Measurements from ENCODE around the gene PTDSS2. TPM values are rescaled to one million over a fixed set of nuclear protein-coding genes. Genes with fewer than 3 reads are reported as not detected.

The PTDSS2 gene
- total and polyA plus RNA-seq, 2 of the 13 experiments (the other 11 are each of a cell fraction or from before 2014, with no cell fraction given), result 21.7 to 26.4 TPM

- TF ChIP-seq, protein P1, sequence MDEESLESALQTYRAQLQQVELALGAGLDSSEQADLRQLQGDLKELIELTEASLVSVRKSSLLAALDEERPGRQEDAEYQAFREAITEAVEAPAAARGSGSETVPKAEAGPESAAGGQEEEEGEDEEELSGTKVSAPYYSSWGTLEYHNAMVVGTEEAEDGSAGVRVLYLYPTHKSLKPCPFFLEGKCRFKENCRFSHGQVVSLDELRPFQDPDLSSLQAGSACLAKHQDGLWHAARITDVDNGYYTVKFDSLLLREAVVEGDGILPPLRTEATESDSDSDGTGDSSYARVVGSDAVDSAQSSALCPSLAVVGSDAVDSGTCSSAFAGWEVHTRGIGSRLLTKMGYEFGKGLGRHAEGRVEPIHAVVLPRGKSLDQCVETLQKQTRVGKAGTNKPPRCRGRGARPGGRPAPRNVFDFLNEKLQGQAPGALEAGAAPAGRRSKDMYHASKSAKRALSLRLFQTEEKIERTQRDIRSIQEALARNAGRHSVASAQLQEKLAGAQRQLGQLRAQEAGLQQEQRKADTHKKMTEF (CRISPR knock-in tag; IDR thresholded peaks at IDR 0.05), result no peak
- Histone ChIP-seq H4K20me1 (ENCODE audit: insufficient read depth, low read length) (no peaks in the 10 kb centered on the region), H3K9me3 (ENCODE audit: low read length) (no peaks in the 10 kb centered on the region), H3K36me3 (replicated peaks in 1 of 2; ENCODE audit: control insufficient read depth in 1 of 2, insufficient read depth in 2 of 2, low read length in 2 of 2) (no peaks in the 10 kb centered on the region), H3K4me1 (ENCODE audit: insufficient read depth, low read length) (no peaks in the 10 kb centered on the region), H3K9ac (ENCODE audit: insufficient read depth, low read depth, low read length) (no peak overlapping the region), H2AFZ (ENCODE audit: low read length) (no peak overlapping the region), H3K4me3 (replicated peaks in 1 of 3; ENCODE audit: insufficient read depth in 1 of 3, low read depth in 2 of 3, low read length in 3 of 3) (no peak overlapping the region), H3K27me3 (ENCODE audit: control insufficient read depth in 1 of 2, insufficient read depth in 2 of 2, low read length in 2 of 2) (no peaks in the 10 kb centered on the region), H3K27ac (ENCODE audit: extremely low read length, insufficient read depth, low read length) (no peak overlapping the region), H3K79me2 (ENCODE audit: insufficient read depth, low read length) (no peaks in the 10 kb centered on the region), H3K4me2 (ENCODE audit: low read depth, low read length) (no peak overlapping the region)
- ChIA-PET CTCF (ENCODE audit: low intra/inter-chr PET ratio, low total read pairs) (no interaction called here), POLR2A (no interaction called here)
- intact Hi-C loops (cut with micrococcal nuclease; ENCODE audit: unreplicated experiment), result no loop called here
- WGBS (ENCODE audit: low lambda C conversion rate), result 87% methylated on average over 4 of the region's 4 CpGs
- in situ Hi-C loops (cut with HindIII; ENCODE audit: extremely low pct_ligation_motif_present, low pct_unique_long_range_greater_than_20kb), result no loop called here
- no peak for FAIRE-seq
- no peak for DNase-seq (ENCODE audit: low spot score)
- no TSS peak for BruUV-seq (replicated peaks)
- ATAC-seq, result no peak
Observed at GRCh38 chr11:425301-425700, 24.8 kb upstream of the PTDSS2 start.

DNA sequence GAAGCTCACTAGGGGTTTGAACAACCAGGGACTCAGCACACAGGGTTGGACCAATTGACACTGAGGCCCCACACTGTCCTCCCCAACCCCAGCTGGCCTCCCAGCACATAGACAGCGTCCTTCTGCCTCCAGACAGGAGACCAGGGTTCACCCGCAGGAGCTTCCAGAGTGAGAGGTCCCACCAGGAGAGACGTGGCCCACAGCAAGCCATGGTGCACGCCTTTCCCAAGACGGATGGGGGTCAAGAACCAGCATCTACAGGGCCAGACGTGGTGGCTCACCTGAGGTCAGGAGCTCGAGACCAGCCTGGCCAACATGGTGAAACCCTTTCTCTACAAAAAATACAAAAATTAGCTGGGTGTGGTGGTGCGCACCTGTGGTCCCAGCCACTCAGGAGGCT is 23.2 kb upstream of the PTDSS2 start:
- Histone ChIP-seq H3K4me3 (replicated peaks in 1 of 3; ENCODE audit: insufficient read depth in 1 of 3, low read depth in 2 of 3, low read length in 3 of 3) (no peak overlapping the region), H4K20me1 (ENCODE audit: insufficient read depth, low read length) (no peaks in the 10 kb centered on the region), H3K27ac (ENCODE audit: extremely low read length, insufficient read depth, low read length) (no peak overlapping the region), H3K36me3 (replicated peaks in 1 of 2; ENCODE audit: control insufficient read depth in 1 of 2, insufficient read depth in 2 of 2, low read length in 2 of 2) (no peaks in the 10 kb centered on the region), H3K4me2 (ENCODE audit: low read depth, low read length) (no peak overlapping the region), H2AFZ (ENCODE audit: low read length) (no peak overlapping the region), H3K79me2 (ENCODE audit: insufficient read depth, low read length) (no peaks in the 10 kb centered on the region), H3K9ac (ENCODE audit: insufficient read depth, low read depth, low read length) (no peak overlapping the region), H3K9me3 (ENCODE audit: low read length) (no peaks in the 10 kb centered on the region), H3K4me1 (ENCODE audit: insufficient read depth, low read length) (no peaks in the 10 kb centered on the region), H3K27me3 (ENCODE audit: control insufficient read depth in 1 of 2, insufficient read depth in 2 of 2, low read length in 2 of 2) (no peaks in the 10 kb centered on the region)
- ATAC-seq (no peak), FAIRE-seq (no peak), DNase-seq (ENCODE audit: low spot score) (no peak)
- in situ Hi-C loops (cut with HindIII; ENCODE audit: extremely low pct_ligation_motif_present, low pct_unique_long_range_greater_than_20kb) (no loop called here), intact Hi-C loops (cut with micrococcal nuclease; ENCODE audit: unreplicated experiment) (no loop called here)
- no TSS peak for BruUV-seq (replicated peaks)
- ChIA-PET POLR2A (no interaction called here), CTCF (ENCODE audit: low intra/inter-chr PET ratio, low total read pairs) (no interaction called here)
- TF ChIP-seq JARID2 (CRISPR knock-in tag; IDR thresholded peaks at IDR 0.05; ENCODE audit: insufficient replicate concordance) (no peak), TBX3 (IDR thresholded peaks at IDR 0.05; ENCODE audit: borderline replicate concordance) (no peak), RNF2 (conservative IDR thresholded peaks at IDR 0.05; ENCODE audit: low read depth) (no peak), NCOA2 (CRISPR knock-in tag; IDR thresholded peaks at IDR 0.05) (no peak), ARID4A (CRISPR knock-in tag; IDR thresholded peaks at IDR 0.05; ENCODE audit: borderline replicate concordance) (no peak), ARID3A (IDR thresholded peaks at IDR 0.05; ENCODE audit: low read depth, low read length) (no peak), SRSF4 (IDR thresholded peaks at IDR 0.05; ENCODE audit: low read depth, low read length, poor library complexity, severe bottlenecking) (no peak)
- TF ChIP-seq, protein P2, sequence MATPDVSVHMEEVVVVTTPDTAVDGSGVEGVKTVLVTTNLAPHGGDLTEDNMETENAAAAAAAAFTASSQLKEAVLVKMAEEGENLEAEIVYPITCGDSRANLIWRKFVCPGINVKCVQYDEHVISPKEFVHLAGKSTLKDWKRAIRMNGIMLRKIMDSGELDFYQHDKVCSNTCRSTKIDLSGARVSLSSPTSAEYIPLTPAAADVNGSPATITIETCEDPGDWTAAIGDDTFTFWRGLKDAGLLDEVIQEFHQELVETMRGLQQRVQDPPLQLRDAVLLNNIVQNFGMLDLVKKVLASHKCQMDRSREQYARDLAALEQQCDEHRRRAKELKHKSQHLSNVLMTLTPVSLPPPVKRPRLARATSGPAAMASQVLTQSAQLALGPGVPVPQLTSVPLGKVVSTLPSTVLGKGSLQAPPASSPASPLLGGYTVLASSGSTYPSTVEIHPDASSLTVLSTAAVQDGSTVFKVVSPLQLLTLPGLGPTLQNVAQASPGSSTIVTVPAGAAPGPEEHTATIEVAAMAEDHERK (CRISPR knock-in tag; IDR thresholded peaks at IDR 0.05; ENCODE audit: low read depth), result no peak
- WGBS (ENCODE audit: low lambda C conversion rate), result 95% methylated on average over 7 of the region's 8 CpGs
